CD8-positive, alpha-beta memory T cell (primary cell): ENCODE measurements around the gene RBMS1. TPM values are rescaled to one million over a fixed set of nuclear protein-coding genes. Genes with fewer than 3 reads are reported as not detected.

Experiments
- CTCF ChIA-PET: fragments of 350-600 bp; sonication (Branson Sonifier 250); formaldehyde crosslinking; loops from one replicate; lab custom pipeline; 2021; ENCODE audit warnings: antibody characterized with exemption; lab: Charles Lee
- POLR2A ChIA-PET: fragments of 350-600 bp; sonication (Branson Sonifier 250); formaldehyde crosslinking; loops from one replicate; lab custom pipeline; 2021; ENCODE audit warnings: antibody characterized with exemption; lab: Charles Lee
- DNase-seq, 5 donors: peaks; one replicate each; pipeline versions ENCODE4 v3.0.0 to v3.0.0-alpha.2; 2020 to 2022; ENCODE audit warnings: mixed read lengths in 1 of 5
- H3K27ac ChIP-seq: one replicate; pipeline ENCODE4 v1.7.0; 2013; ENCODE audit warnings: low read depth, mild to moderate bottlenecking, low read length, moderate library complexity
- H3K27me3 ChIP-seq: 2 replicates; pipeline ENCODE4 v1.7.0; 2013; ENCODE audit warnings: low read length, mild to moderate bottlenecking; ENCODE audit not compliant: insufficient read depth, poor library complexity, severe bottlenecking
- H3K36me3 ChIP-seq: 2 replicates; pipeline ENCODE4 v1.7.0; 2013; ENCODE audit warnings: mild to moderate bottlenecking, low read length, moderate library complexity; ENCODE audit not compliant: insufficient read depth
- H3K4me1 ChIP-seq: 2 replicates; pipeline ENCODE4 v1.7.0; 2013; ENCODE audit warnings: mild to moderate bottlenecking, low read length, moderate library complexity; ENCODE audit not compliant: insufficient read depth
- H3K4me3 ChIP-seq: 2 replicates; pipeline ENCODE4 v1.7.0; 2013; ENCODE audit warnings: mild to moderate bottlenecking, low read length
- H3K9me3 ChIP-seq: 2 replicates; pipeline ENCODE4 v1.7.0; 2013; ENCODE audit warnings: mild to moderate bottlenecking, low read length
- H3K27ac Mint-ChIP-seq, 8 donors: one replicate each; pipeline ENCODE4 v1.8.0; 2020 to 2021; ENCODE audit warnings: mixed read lengths in 8 of 8, mild to moderate bottlenecking in 6 of 8, inconsistent platforms in 3 of 8, moderate library complexity in 3 of 8
- H3K27me3 Mint-ChIP-seq, 2 donors: one replicate each; pipeline ENCODE4 v1.8.0; 2020 to 2021; ENCODE audit warnings: mixed read lengths in 2 of 2, mild to moderate bottlenecking in 1 of 2, moderate library complexity in 1 of 2
- H3K36me3 Mint-ChIP-seq, 3 donors: one replicate each; pipeline ENCODE4 v1.8.0; 2020 to 2021; ENCODE audit warnings: mixed read lengths in 3 of 3, inconsistent platforms in 1 of 3, mild to moderate bottlenecking in 1 of 3
- H3K4me1 Mint-ChIP-seq, 3 donors: one replicate each; pipeline ENCODE4 v1.8.0; 2020 to 2021; ENCODE audit warnings: mixed read lengths in 3 of 3, inconsistent platforms in 1 of 3, mild to moderate bottlenecking in 1 of 3
- H3K4me3 Mint-ChIP-seq, 7 donors: one replicate each; pipeline ENCODE4 v1.8.0; 2020 to 2021; ENCODE audit warnings: mixed read lengths in 7 of 7, mild to moderate bottlenecking in 6 of 7, moderate library complexity in 4 of 7, inconsistent platforms in 2 of 7
- H3K9me3 Mint-ChIP-seq, 5 donors: one replicate each; pipeline ENCODE4 v1.8.0; 2020 to 2022; ENCODE audit warnings: mixed read lengths in 5 of 5, mild to moderate bottlenecking in 3 of 5, moderate library complexity in 2 of 5, inconsistent platforms in 1 of 5
- polyA plus RNA-seq: library from polyadenylated mRNA; unstranded; fragments of 300-500 nt; fragmentation: Illumina TruSeq; gene quantifications from one replicate; pipeline ENCODE4 v1.2.3, GENCODE V29; 2021
- total RNA-seq, 2 experiments: library from RNA; stranded (reverse); gene quantifications; one replicate each; pipeline ENCODE4 v1.2.3, GENCODE V29; 2021

Gene RBMS1
- total and polyA plus RNA-seq, 3 experiments from 2014 or later, result 48.8 to 130 (median 50.3) TPM

GRCh38 chr2:160339726-160340125, 153.9 kb downstream of the RBMS1 start:
- Histone ChIP-seq H3K9me3 (no peaks in the 10 kb centered on the region), H3K4me1 (peaks cover 21% of the 10 kb centered on the region), H3K27me3 (no peaks in the 10 kb centered on the region), H3K4me3 (no peak overlapping the region), H3K27ac (no peak overlapping the region), H3K36me3 (no peaks in the 10 kb centered on the region)
- Mint-ChIP-seq H3K4me3 (no peak overlapping the region), H3K27ac (peak overlapping the region in 3 of 8 donors; percentile 16 to 28 (median 23)), H3K36me3 (peaks cover 0 to 6% (median 4%) of the 10 kb centered on the region in 3 donors), H3K4me1 (peaks cover 83 to 92% (median 92%) of the 10 kb centered on the region in 3 donors), H3K9me3 (no peaks in the 10 kb centered on the region), H3K27me3 (no peaks in the 10 kb centered on the region)
- no peak for DNase-seq
- CTCF ChIA-PET, result interaction anchor here (1.3 to 1.4 kb wide), 2 partner anchors 652 to 655 kb away, joined by 3 read pairs; no protein-coding TSS in a partner anchor
- POLR2A ChIA-PET, result no interaction called here

- H3K4me1 ChIP-seq, result peaks cover 27% of the 10 kb centered on the region
- H3K36me3 ChIP-seq, result no peaks in the 10 kb centered on the region
- ChIA-PET POLR2A (no interaction called here), CTCF (interaction anchor here (1.2 to 1.4 kb wide), 3 partner anchors 14 to 655 kb away, joined by 3 read pairs; no protein-coding TSS in a partner anchor)
- no peak for DNase-seq
- H3K4me3 ChIP-seq, result no peak overlapping the region
- H3K27me3 ChIP-seq, result no peaks in the 10 kb centered on the region
- H3K27ac ChIP-seq, result no peak overlapping the region
- H3K4me1 Mint-ChIP-seq, result peaks cover 85 to 93% (median 92%) of the 10 kb centered on the region in 3 donors
- no peaks in the 10 kb centered on the region for H3K9me3 Mint-ChIP-seq
- peak overlapping the region in 2 of 7 donors; percentile 17 to 51 for H3K4me3 Mint-ChIP-seq
- no peaks in the 10 kb centered on the region for H3K27me3 Mint-ChIP-seq
- no peaks in the 10 kb centered on the region for H3K9me3 ChIP-seq
- peak overlapping the region in 7 of 8 donors; percentile 16 to 88 (median 46) for H3K27ac Mint-ChIP-seq
- peaks cover 0 to 6% (median 4%) of the 10 kb centered on the region in 3 donors for H3K36me3 Mint-ChIP-seq
Measured at GRCh38 chr2:160338901-160339685, 154.5 kb downstream of the RBMS1 start.

- no peaks in the 10 kb centered on the region for H3K27me3 ChIP-seq
- no peak for DNase-seq
- H3K27ac ChIP-seq, result no peak overlapping the region
- H3K4me1 Mint-ChIP-seq, result peaks cover 85 to 93% (median 93%) of the 10 kb centered on the region in 3 donors
- no peak overlapping the region for H3K4me3 ChIP-seq
- H3K4me3 Mint-ChIP-seq, result no peak overlapping the region
- H3K9me3 Mint-ChIP-seq, result no peaks in the 10 kb centered on the region
- POLR2A ChIA-PET, result no interaction called here
- H3K36me3 Mint-ChIP-seq, result peaks cover 0 to 4% (median 2%) of the 10 kb centered on the region in 3 donors
- peak overlapping the region in 2 of 8 donors; percentile 54 to 82 for H3K27ac Mint-ChIP-seq
- no peaks in the 10 kb centered on the region for H3K9me3 ChIP-seq
- H3K4me1 ChIP-seq, result peaks cover 34% of the 10 kb centered on the region
- CTCF ChIA-PET, result interaction anchor here (1.4 kb wide), 1 partner anchor 15 kb away, joined by 3 read pairs; no protein-coding TSS in a partner anchor
- no peaks in the 10 kb centered on the region for H3K36me3 ChIP-seq
- no peaks in the 10 kb centered on the region for H3K27me3 Mint-ChIP-seq
Measured at GRCh38 chr2:160337728-160338127, 155.9 kb downstream of the RBMS1 start.

- Mint-ChIP-seq H3K4me1 (peaks cover 89 to 95% (median 94%) of the 10 kb centered on the region in 3 donors), H3K36me3 (peaks cover 0 to 3% (median 0%) of the 10 kb centered on the region in 3 donors), H3K4me3 (no peak overlapping the region), H3K27ac (no peak overlapping the region), H3K27me3 (no peaks in the 10 kb centered on the region), H3K9me3 (no peaks in the 10 kb centered on the region)
- Histone ChIP-seq H3K4me3 (no peak overlapping the region), H3K27me3 (no peaks in the 10 kb centered on the region), H3K36me3 (no peaks in the 10 kb centered on the region), H3K4me1 (peaks cover 44% of the 10 kb centered on the region), H3K27ac (no peak overlapping the region), H3K9me3 (no peaks in the 10 kb centered on the region)
- ChIA-PET POLR2A (no interaction called here), CTCF (interaction anchor here (0.7 to 1.2 kb wide), 2 partner anchors 12 to 92 kb away, joined by 3 to 4 read pairs; no protein-coding TSS in a partner anchor)
- no peak for DNase-seq
Measured at GRCh38 chr2:160336635-160337034, 157.0 kb downstream of the RBMS1 start.

- H3K36me3 Mint-ChIP-seq, result peaks cover 0 to 3% (median under 1%) of the 10 kb centered on the region in 3 donors
- peaks cover 90 to 95% (median 94%) of the 10 kb centered on the region in 3 donors for H3K4me1 Mint-ChIP-seq
- ChIA-PET POLR2A (interaction anchor here (0.6 kb wide), 1 partner anchor 58 kb away, joined by 3 read pairs; no protein-coding TSS in a partner anchor), CTCF (interaction anchor here (1.2 to 2.2 kb wide), 4 partner anchors 11 to 93 kb away, joined by 3 to 5 read pairs (median 4); no protein-coding TSS in a partner anchor)
- Histone ChIP-seq H3K36me3 (no peaks in the 10 kb centered on the region), H3K27ac (no peak overlapping the region), H3K4me3 (no peak overlapping the region), H3K4me1 (peaks cover 49% of the 10 kb centered on the region), H3K27me3 (no peaks in the 10 kb centered on the region), H3K9me3 (no peaks in the 10 kb centered on the region)
- H3K27me3 Mint-ChIP-seq, result no peaks in the 10 kb centered on the region
- H3K4me3 Mint-ChIP-seq, result peak overlapping the region in 1 of 7 donors; percentile 23
- no peak for DNase-seq
- no peaks in the 10 kb centered on the region for H3K9me3 Mint-ChIP-seq
- H3K27ac Mint-ChIP-seq, result peak overlapping the region; percentile 2 to 77 (median 45)
Measured at GRCh38 chr2:160336105-160336504, 157.5 kb downstream of the RBMS1 start.

- no peak overlapping the region for H3K4me3 Mint-ChIP-seq
- H3K36me3 Mint-ChIP-seq, result peaks cover 0 to 6% (median 2%) of the 10 kb centered on the region in 3 donors
- Histone ChIP-seq H3K9me3 (no peaks in the 10 kb centered on the region), H3K4me3 (no peak overlapping the region), H3K27ac (no peak overlapping the region), H3K4me1 (peaks cover 52% of the 10 kb centered on the region), H3K27me3 (no peaks in the 10 kb centered on the region), H3K36me3 (no peaks in the 10 kb centered on the region)
- H3K27me3 Mint-ChIP-seq, result no peaks in the 10 kb centered on the region
- no peaks in the 10 kb centered on the region for H3K9me3 Mint-ChIP-seq
- DNase-seq, result no peak
- ChIA-PET POLR2A (interaction anchor here (0.6 kb wide), 1 partner anchor 58 kb away, joined by 3 read pairs; no protein-coding TSS in a partner anchor), CTCF (interaction anchor here (1.2 to 2.2 kb wide), 3 partner anchors 10 to 46 kb away, joined by 3 to 5 read pairs (median 5); no protein-coding TSS in a partner anchor)
- H3K4me1 Mint-ChIP-seq, result peaks cover 91 to 98% (median 97%) of the 10 kb centered on the region in 3 donors
- H3K27ac Mint-ChIP-seq, result peak overlapping the region in 7 of 8 donors; percentile 7 to 78 (median 59)
Measured at GRCh38 chr2:160335441-160335840, 158.2 kb downstream of the RBMS1 start.

GRCh38 chr2:160334028-160334741, 159.4 kb downstream of the RBMS1 start:
- Mint-ChIP-seq H3K27ac (peak overlapping the region in 7 of 8 donors; percentile 33 to 95 (median 77)), H3K4me1 (peaks cover 91 to 98% (median 97%) of the 10 kb centered on the region in 3 donors), H3K27me3 (no peaks in the 10 kb centered on the region), H3K9me3 (no peaks in the 10 kb centered on the region), H3K4me3 (peak overlapping the region in 4 of 7 donors; percentile 2 to 33 (median 8)), H3K36me3 (peaks cover 0 to 11% (median 8%) of the 10 kb centered on the region in 3 donors)
- Histone ChIP-seq H3K36me3 (no peaks in the 10 kb centered on the region), H3K27me3 (no peaks in the 10 kb centered on the region), H3K4me3 (no peak overlapping the region), H3K9me3 (no peaks in the 10 kb centered on the region), H3K27ac (no peak overlapping the region), H3K4me1 (peaks cover 55% of the 10 kb centered on the region)
- ChIA-PET POLR2A (no interaction called here), CTCF (interaction anchor here (0.9 to 2.2 kb wide), 2 partner anchors 19 to 64 kb away, joined by 4 to 5 read pairs; no protein-coding TSS in a partner anchor)
- DNase-seq, result no peak
